Neutrophil (primary cell): Measurements from ENCODE around the gene RIMKLA.

Experiments used
- H3K27ac ChIP-seq: fragments of 200-600 bp; sonication (generic); 2 replicates; pipeline ENCODE4 v1.5.1; 2016; ENCODE audit warnings: mild to moderate bottlenecking, moderate library complexity
- H3K27me3 ChIP-seq: fragments of 200-600 bp; sonication (generic); 2 replicates; pipeline ENCODE4 v1.6.0; 2016; ENCODE audit warnings: mild to moderate bottlenecking
- H3K36me3 ChIP-seq: fragments of 200-600 bp; sonication (generic); 2 replicates; pipeline ENCODE4 v1.5.1; 2017
- H3K4me1 ChIP-seq, 2 experiments: fragments of 200-600 bp in 1 of 2; sonication (generic) in 1 of 2; 1 replicate in 1 of 2; 2 replicates in 1 of 2; pipeline versions ENCODE4 v1.5.1 to v1.6.1; 2013 to 2016; ENCODE audit warnings: low read depth in 1 of 2, low read length in 1 of 2, mild to moderate bottlenecking in 1 of 2, moderate library complexity in 1 of 2; ENCODE audit not compliant: control insufficient read depth in 1 of 2, insufficient read depth in 1 of 2
- H3K4me3 ChIP-seq, 2 experiments: fragments of 200-600 bp in 1 of 2; sonication (generic) in 1 of 2; 1 replicate in 1 of 2; 2 replicates in 1 of 2; pipeline ENCODE4 v1.5.1; 2013 to 2016; ENCODE audit warnings: low read depth in 1 of 2, low read length in 1 of 2, mild to moderate bottlenecking in 1 of 2, moderate library complexity in 1 of 2
- H3K9me3 ChIP-seq: fragments of 200-600 bp; sonication (generic); 2 replicates; pipeline ENCODE4 v1.5.1; 2016
- TF ChIP-seq, protein P1 (sequence below): fragments of 200-600 bp; sonication (generic); IDR thresholded peaks from 2 replicates; pipeline ENCODE4 v1.5.1; 2016; ENCODE audit warnings: antibody characterized with exemption

The RIMKLA gene

DNA sequence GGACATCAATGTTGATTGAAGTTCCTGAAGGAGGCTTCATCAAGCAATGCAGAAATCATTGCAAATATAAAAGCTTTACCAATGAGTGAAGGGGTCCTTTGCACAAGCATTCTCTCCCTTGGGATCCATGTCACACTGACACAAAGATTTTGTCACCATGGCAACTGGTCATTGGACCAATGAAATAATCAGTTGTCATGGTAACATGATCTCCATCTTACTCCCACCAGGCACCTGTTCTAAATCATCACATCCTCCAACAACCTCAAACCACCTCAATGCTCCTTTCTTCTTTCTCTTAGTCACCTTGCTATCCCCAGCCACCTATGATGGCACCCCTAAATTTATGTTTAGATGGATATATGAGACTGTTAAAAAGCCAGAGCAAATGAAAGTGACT is 32.1 kb upstream of the RIMKLA start:
- Histone ChIP-seq H3K4me1 (no peaks in the 10 kb centered on the region), H3K27ac (no peak overlapping the region), H3K9me3 (no peaks in the 10 kb centered on the region), H3K27me3 (peaks cover 35% of the 10 kb centered on the region), H3K36me3 (no peaks in the 10 kb centered on the region), H3K4me3 (no peak overlapping the region)
- TF ChIP-seq, protein P1, sequence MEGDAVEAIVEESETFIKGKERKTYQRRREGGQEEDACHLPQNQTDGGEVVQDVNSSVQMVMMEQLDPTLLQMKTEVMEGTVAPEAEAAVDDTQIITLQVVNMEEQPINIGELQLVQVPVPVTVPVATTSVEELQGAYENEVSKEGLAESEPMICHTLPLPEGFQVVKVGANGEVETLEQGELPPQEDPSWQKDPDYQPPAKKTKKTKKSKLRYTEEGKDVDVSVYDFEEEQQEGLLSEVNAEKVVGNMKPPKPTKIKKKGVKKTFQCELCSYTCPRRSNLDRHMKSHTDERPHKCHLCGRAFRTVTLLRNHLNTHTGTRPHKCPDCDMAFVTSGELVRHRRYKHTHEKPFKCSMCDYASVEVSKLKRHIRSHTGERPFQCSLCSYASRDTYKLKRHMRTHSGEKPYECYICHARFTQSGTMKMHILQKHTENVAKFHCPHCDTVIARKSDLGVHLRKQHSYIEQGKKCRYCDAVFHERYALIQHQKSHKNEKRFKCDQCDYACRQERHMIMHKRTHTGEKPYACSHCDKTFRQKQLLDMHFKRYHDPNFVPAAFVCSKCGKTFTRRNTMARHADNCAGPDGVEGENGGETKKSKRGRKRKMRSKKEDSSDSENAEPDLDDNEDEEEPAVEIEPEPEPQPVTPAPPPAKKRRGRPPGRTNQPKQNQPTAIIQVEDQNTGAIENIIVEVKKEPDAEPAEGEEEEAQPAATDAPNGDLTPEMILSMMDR: no peak

DNA sequence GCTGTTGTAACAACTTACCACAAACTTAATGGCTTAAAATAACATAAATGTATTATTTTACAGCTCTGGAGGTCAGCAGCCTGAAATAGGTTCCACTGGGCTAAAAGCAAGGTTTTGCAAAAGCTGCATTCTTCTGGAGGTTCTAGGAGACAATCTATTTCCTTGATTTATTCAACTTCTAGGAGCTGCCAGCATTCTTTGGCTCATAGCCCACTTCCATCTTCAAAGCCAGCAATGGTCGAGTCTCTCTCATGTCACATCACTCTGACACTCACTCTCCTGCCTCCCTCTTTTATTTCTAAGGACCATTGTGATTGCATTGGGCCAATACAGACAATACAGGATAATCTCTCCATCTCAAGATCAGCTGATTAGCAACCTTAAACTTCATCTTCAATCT is 30.5 kb upstream of the RIMKLA start:
- TF ChIP-seq, protein P1: no peak

DNA sequence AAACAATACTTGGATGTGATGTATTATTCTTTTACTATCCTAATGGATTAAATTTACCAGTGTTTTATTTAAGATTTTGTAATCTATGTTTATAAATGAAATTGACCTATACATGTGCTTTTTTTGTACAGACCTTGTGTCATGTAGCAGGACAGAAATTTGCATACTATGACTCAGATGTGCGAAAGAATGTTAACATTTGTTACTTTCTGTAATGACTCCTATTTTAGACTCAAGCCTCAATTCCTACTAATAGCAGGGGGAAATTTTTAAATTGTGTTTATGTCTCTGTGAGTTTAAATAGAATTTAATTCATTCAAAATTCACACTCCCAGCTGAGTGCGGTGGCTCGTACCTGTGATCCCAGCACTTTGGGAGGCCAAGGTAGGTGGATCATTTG is 21.8 kb upstream of the RIMKLA start:
- Histone ChIP-seq H3K27ac (no peak overlapping the region), H3K27me3 (peaks cover 27% of the 10 kb centered on the region), H3K4me1 (no peaks in the 10 kb centered on the region), H3K4me3 (no peak overlapping the region), H3K9me3 (no peaks in the 10 kb centered on the region), H3K36me3 (no peaks in the 10 kb centered on the region)
- TF ChIP-seq, protein P1: no peak

More for the DNA sequence above, 30.5 kb upstream of the RIMKLA start:
- Histone ChIP-seq H3K36me3 (no peaks in the 10 kb centered on the region), H3K4me1 (no peaks in the 10 kb centered on the region), H3K4me3 (no peak overlapping the region), H3K27me3 (peaks cover 36% of the 10 kb centered on the region), H3K27ac (no peak overlapping the region), H3K9me3 (no peaks in the 10 kb centered on the region)

DNA sequence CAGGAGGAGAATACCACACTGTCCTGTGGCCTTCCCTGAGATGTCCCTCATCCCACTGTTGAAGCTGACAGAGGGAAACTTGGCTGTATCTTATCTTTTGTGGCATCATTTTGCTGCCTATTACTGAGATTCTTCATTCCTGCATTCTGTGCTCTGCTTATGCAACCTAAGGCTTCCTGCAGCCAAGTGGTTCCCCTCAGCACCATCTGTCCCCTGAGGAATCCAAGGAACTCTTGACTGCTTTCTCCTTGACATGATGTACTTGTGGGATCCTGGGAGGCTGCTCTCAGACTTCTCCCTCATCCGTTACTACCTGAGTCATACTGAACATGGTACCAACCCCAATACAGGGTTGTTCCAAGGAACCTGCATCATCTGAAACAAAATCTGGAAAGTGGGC is 21.1 kb upstream of the RIMKLA start:
- peaks cover 27% of the 10 kb centered on the region for H3K27me3 ChIP-seq
- H3K9me3 ChIP-seq: no peaks in the 10 kb centered on the region
- H3K4me3 ChIP-seq: no peak overlapping the region
- TF ChIP-seq, protein P1: no peak
- no peaks in the 10 kb centered on the region for H3K4me1 ChIP-seq
- no peaks in the 10 kb centered on the region for H3K36me3 ChIP-seq
- no peak overlapping the region for H3K27ac ChIP-seq

DNA sequence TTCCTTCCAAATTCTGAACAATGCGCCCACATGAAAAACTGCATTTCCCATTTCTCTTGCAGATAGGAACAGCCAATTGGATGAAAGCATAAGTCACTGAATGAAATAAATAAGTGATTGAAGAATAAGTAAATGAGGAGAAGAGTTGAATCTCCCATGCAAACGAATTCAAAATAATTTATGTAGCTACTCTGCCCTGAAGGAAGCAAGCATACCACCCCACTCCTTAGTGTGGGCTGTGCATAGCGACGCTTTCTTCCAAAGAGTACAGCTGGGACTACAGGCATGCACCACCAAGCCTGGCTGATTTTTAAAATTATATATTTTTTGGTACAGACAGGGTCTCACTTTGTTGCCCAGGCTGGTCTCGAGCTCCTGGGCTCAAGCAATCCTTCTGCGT is 16.5 kb upstream of the RIMKLA start:
- Histone ChIP-seq H3K4me3 (no peak overlapping the region), H3K27ac (no peak overlapping the region), H3K9me3 (no peaks in the 10 kb centered on the region), H3K27me3 (peaks cover 20% of the 10 kb centered on the region), H3K4me1 (no peaks in the 10 kb centered on the region), H3K36me3 (no peaks in the 10 kb centered on the region)
- TF ChIP-seq, protein P1: no peak

DNA sequence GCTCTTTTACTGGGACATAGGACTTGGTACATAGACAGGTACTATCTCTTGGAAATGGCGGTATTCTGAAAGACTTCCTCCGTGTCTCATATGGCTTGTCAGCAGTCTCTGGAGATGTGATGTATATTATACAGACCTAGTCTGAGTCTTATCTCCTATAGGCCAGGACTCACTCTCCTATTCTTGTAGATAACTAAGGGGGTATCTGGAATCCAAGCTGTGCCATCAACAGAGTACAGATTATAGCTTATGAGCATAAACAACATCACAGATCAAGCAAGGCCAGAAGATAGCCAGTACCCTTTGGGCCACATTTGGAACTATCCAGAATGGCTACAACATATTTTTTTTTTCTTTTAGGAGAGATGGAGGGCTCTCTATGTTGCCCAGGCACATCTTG is 16.1 kb upstream of the RIMKLA start:
- no peaks in the 10 kb centered on the region for H3K36me3 ChIP-seq
- TF ChIP-seq, protein P1: no peak
- no peak overlapping the region for H3K4me3 ChIP-seq
- no peaks in the 10 kb centered on the region for H3K4me1 ChIP-seq
- H3K27me3 ChIP-seq: peaks cover 20% of the 10 kb centered on the region
- H3K9me3 ChIP-seq: no peaks in the 10 kb centered on the region
- H3K27ac ChIP-seq: no peak overlapping the region
